A673 (cell line): ENCODE data around the gene DUSP1.

ENCODE experiments used
- EZH2 ChIP-seq: fragments of 200-600 bp; sonication (generic); IDR thresholded peaks from 2 replicates; pipeline ENCODE4 v1.6.1; 2017; ENCODE audit warnings: borderline replicate concordance, low read depth, mild to moderate bottlenecking, mixed read lengths, antibody characterized with exemption, low read length; ENCODE audit not compliant: poor library complexity, severe bottlenecking
- TF ChIP-seq, protein P1 (sequence below): fragments of 300-800, 200-600 bp; sonication (generic); conservative IDR thresholded peaks from 2 replicates; pipeline ENCODE4 v1.5.1; 2017; ENCODE audit warnings: low read depth, mild to moderate bottlenecking, antibody characterized with exemption, low read length, moderate library complexity, mixed read lengths

DNA sequence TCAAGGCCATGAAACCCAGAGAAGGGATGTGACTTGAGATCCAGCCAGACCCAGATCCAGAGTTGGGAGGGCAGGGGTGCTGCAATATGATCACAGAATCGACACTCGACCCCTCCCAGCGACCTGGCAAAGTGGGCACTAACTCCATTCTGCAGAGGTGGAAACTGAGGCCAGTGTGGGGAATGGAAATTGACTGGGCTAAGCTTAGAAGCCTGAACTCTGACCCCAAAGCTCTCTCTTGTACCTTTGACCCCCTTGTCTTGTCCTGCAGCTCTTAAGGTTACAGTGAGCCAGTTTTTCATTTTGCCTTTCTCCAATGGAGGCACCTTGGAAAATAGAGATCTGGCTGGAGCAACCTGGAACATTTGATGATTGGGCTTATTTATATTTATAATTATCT is 48.6 kb upstream of the DUSP1 start:
- TF ChIP-seq, protein P1, sequence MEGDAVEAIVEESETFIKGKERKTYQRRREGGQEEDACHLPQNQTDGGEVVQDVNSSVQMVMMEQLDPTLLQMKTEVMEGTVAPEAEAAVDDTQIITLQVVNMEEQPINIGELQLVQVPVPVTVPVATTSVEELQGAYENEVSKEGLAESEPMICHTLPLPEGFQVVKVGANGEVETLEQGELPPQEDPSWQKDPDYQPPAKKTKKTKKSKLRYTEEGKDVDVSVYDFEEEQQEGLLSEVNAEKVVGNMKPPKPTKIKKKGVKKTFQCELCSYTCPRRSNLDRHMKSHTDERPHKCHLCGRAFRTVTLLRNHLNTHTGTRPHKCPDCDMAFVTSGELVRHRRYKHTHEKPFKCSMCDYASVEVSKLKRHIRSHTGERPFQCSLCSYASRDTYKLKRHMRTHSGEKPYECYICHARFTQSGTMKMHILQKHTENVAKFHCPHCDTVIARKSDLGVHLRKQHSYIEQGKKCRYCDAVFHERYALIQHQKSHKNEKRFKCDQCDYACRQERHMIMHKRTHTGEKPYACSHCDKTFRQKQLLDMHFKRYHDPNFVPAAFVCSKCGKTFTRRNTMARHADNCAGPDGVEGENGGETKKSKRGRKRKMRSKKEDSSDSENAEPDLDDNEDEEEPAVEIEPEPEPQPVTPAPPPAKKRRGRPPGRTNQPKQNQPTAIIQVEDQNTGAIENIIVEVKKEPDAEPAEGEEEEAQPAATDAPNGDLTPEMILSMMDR: no peak
- TF ChIP-seq EZH2: no peak
